ENCODE measurements around the gene ZBTB44. TPM values are rescaled to one million over a fixed set of nuclear protein-coding genes. Genes with fewer than 3 reads are reported as not detected.
"Not testable (repeated sequence)": the region's sequence is repeated elsewhere in the genome, so short reads cannot be mapped to it uniquely, and the experiment has no call there.

Gene ZBTB44
- total RNA-seq, 1 donor from 2014 or later, result 49.0 TPM

GRCh38 chr11:130315354-130315970, 745 bp upstream of the ZBTB44 start:
- intact Hi-C loops (cut with DNase I), result no loop called here
- peak; percentile 5 for ATAC-seq (ENCODE audit: poor library complexity)
- peak; percentile 62 for DNase-seq

- intact Hi-C loops (cut with DNase I), result no loop called here
- DNase-seq (peak; percentile 77), ATAC-seq (ENCODE audit: poor library complexity) (peak; percentile 89)
These were observed 450 bp downstream of the ZBTB44 start for GRCh38 chr11:130314184-130314749.

- no peak for DNase-seq
- no peak for ATAC-seq (ENCODE audit: poor library complexity)
- intact Hi-C loops (cut with DNase I), result no loop called here
These were observed 1.1 kb downstream of the ZBTB44 start for GRCh38 chr11:130313383-130314183.

GRCh38 chr11:130312046-130312445, 2.7 kb downstream of the ZBTB44 start:
- ATAC-seq (ENCODE audit: poor library complexity), result no peak

GRCh38 chr11:130310622-130311021, 4.1 kb downstream of the ZBTB44 start:
- intact Hi-C loops (cut with DNase I), result no loop called here
- ATAC-seq (ENCODE audit: poor library complexity), result no peak
- no peak for DNase-seq

More at GRCh38 chr11:130312046-130312445, 2.7 kb downstream of the ZBTB44 start:
- no peak for DNase-seq
- intact Hi-C loops (cut with DNase I), result no loop called here

GRCh38 chr11:130308886-130309285, 5.8 kb downstream of the ZBTB44 start:
- intact Hi-C loops (cut with DNase I), result no loop called here
- DNase-seq, result no peak
- ATAC-seq (ENCODE audit: poor library complexity), result peak; percentile 60

- ATAC-seq (ENCODE audit: poor library complexity) (no peak), DNase-seq (no peak)
- intact Hi-C loops (cut with DNase I), result no loop called here
These were observed 6.7 kb downstream of the ZBTB44 start for GRCh38 chr11:130308059-130308458.

- no peak for ATAC-seq (ENCODE audit: poor library complexity)
- intact Hi-C loops (cut with DNase I), result no loop called here
- DNase-seq, result no peak
These were observed 10.1 kb downstream of the ZBTB44 start for GRCh38 chr11:130304651-130305050.

- intact Hi-C loops (cut with DNase I), result no loop called here
- no peak for DNase-seq
- no peak for ATAC-seq (ENCODE audit: poor library complexity)
These were observed 13.7 kb downstream of the ZBTB44 start for GRCh38 chr11:130301002-130301401.

GRCh38 chr11:130300567-130300966, 14.2 kb downstream of the ZBTB44 start:
- no peak for ATAC-seq (ENCODE audit: poor library complexity)
- DNase-seq, result no peak
- intact Hi-C loops (cut with DNase I), result no loop called here

- ATAC-seq (ENCODE audit: poor library complexity) (no peak), DNase-seq (no peak)
- intact Hi-C loops (cut with DNase I), result no loop called here
These were observed 14.7 kb downstream of the ZBTB44 start for GRCh38 chr11:130299978-130300377.

- DNase-seq, result no peak
- intact Hi-C loops (cut with DNase I), result no loop called here
- ATAC-seq (ENCODE audit: poor library complexity), result no peak
These were observed 19.1 kb downstream of the ZBTB44 start for GRCh38 chr11:130295657-130296056.

- intact Hi-C loops (cut with DNase I), result no loop called here
- DNase-seq (no peak), ATAC-seq (ENCODE audit: poor library complexity) (no peak)
These were observed 32.6 kb downstream of the ZBTB44 start for GRCh38 chr11:130282111-130282510.

- DNase-seq; intact Hi-C loops (cut with DNase I); ATAC-seq (ENCODE audit: poor library complexity): not testable (repeated sequence)
These were observed 33.4 kb downstream of the ZBTB44 start for GRCh38 chr11:130281341-130281740.

GRCh38 chr11:130279989-130280388, 34.7 kb downstream of the ZBTB44 start:
- intact Hi-C loops (cut with DNase I), result no loop called here
- ATAC-seq (ENCODE audit: poor library complexity), result no peak

GRCh38 chr11:130278745-130279144, 36.0 kb downstream of the ZBTB44 start:
- no peak for ATAC-seq (ENCODE audit: poor library complexity)

More at GRCh38 chr11:130279989-130280388, 34.7 kb downstream of the ZBTB44 start:
- no peak for DNase-seq

GRCh38 chr11:130278151-130278550, 36.6 kb downstream of the ZBTB44 start:
- intact Hi-C loops (cut with DNase I), result no loop called here
- DNase-seq, result no peak
- ATAC-seq (ENCODE audit: poor library complexity), result no peak

More at GRCh38 chr11:130278745-130279144, 36.0 kb downstream of the ZBTB44 start:
- intact Hi-C loops (cut with DNase I), result no loop called here
- DNase-seq, result no peak

- no peak for ATAC-seq (ENCODE audit: poor library complexity)
- no peak for DNase-seq
- intact Hi-C loops (cut with DNase I), result no loop called here
These were observed 42.4 kb downstream of the ZBTB44 start for GRCh38 chr11:130272336-130272735.

- intact Hi-C loops (cut with DNase I), result no loop called here
- ATAC-seq (ENCODE audit: poor library complexity) (no peak), DNase-seq (no peak)
These were observed 45.3 kb downstream of the ZBTB44 start for GRCh38 chr11:130269326-130269943.
